Mesenchymal stem cell (in vitro differentiated cells and primary cell): ENCODE measurements around the gene CPLX3.

Source experiments
- DNase-seq: peaks from one replicate; pipeline ENCODE4 v3.0.0-alpha.2; 2013
- H2AFZ ChIP-seq: one replicate; pipeline ENCODE4 v1.6.1; 2013; ENCODE audit warnings: low read depth, mild to moderate bottlenecking, control low read depth, inconsistent platforms, low read length, moderate library complexity
- H2AK5ac ChIP-seq: 2 replicates; pipeline ENCODE4 v1.6.1; 2013; ENCODE audit warnings: low read length, moderate library complexity, mild to moderate bottlenecking, inconsistent platforms; ENCODE audit not compliant: severe bottlenecking
- H2BK120ac ChIP-seq: one replicate; pipeline ENCODE4 v1.6.1; 2013; ENCODE audit warnings: low read depth, mild to moderate bottlenecking, inconsistent platforms, low read length, moderate library complexity
- H2BK12ac ChIP-seq, 2 experiments: one replicate each; pipeline ENCODE4 v1.6.1; 2013; ENCODE audit warnings: inconsistent platforms in 2 of 2, low read length in 2 of 2, mild to moderate bottlenecking in 2 of 2, moderate library complexity in 2 of 2, control low read depth in 1 of 2
- H2BK15ac ChIP-seq: one replicate; pipeline ENCODE4 v1.6.1; 2013; ENCODE audit warnings: mild to moderate bottlenecking, low read depth, inconsistent platforms; ENCODE audit not compliant: poor library complexity, severe bottlenecking
- H2BK5ac ChIP-seq: 2 replicates; pipeline ENCODE4 v1.6.1; 2013; ENCODE audit warnings: low read depth, mild to moderate bottlenecking, low read length, control low read depth, inconsistent platforms; ENCODE audit not compliant: poor library complexity, severe bottlenecking
- H3K14ac ChIP-seq, 2 experiments: one replicate each; pipeline ENCODE4 v1.6.1; 2013; ENCODE audit warnings: inconsistent platforms in 2 of 2, low read length in 2 of 2, control low read depth in 1 of 2, mild to moderate bottlenecking in 1 of 2, moderate library complexity in 1 of 2
- H3K18ac ChIP-seq, 2 experiments: one replicate each; pipeline ENCODE4 v1.6.1; 2013; ENCODE audit warnings: inconsistent platforms in 2 of 2, low read length in 2 of 2, control low read depth in 1 of 2, low read depth in 1 of 2, mild to moderate bottlenecking in 1 of 2
- H3K23ac ChIP-seq, 2 experiments: one replicate each; pipeline ENCODE4 v1.6.1; 2013; ENCODE audit warnings: inconsistent platforms in 2 of 2, low read length in 2 of 2, mild to moderate bottlenecking in 2 of 2, moderate library complexity in 2 of 2, control low read depth in 1 of 2
- H3K27ac ChIP-seq: 2 replicates; pipeline ENCODE4 v1.5.1; 2013; ENCODE audit warnings: mild to moderate bottlenecking, moderate library complexity, low read length, control low read depth, inconsistent platforms; ENCODE audit not compliant: poor library complexity, severe bottlenecking
- H3K27me3 ChIP-seq, 2 experiments: 2 replicates each; pipeline versions ENCODE4 v1.6.1 to v1.7.0; 2013; ENCODE audit warnings: low read length in 2 of 2, mild to moderate bottlenecking in 2 of 2, moderate library complexity in 2 of 2, control low read depth in 1 of 2, inconsistent platforms in 1 of 2; ENCODE audit not compliant: control insufficient read depth in 1 of 2, insufficient read depth in 1 of 2
- H3K36me3 ChIP-seq, 2 experiments: 2 replicates each; pipeline versions ENCODE4 v1.6.1 to v1.7.0; 2013; ENCODE audit warnings: low read length in 2 of 2, control low read depth in 1 of 2, inconsistent platforms in 1 of 2, low read depth in 1 of 2, mild to moderate bottlenecking in 1 of 2; ENCODE audit not compliant: insufficient read depth in 2 of 2, control insufficient read depth in 1 of 2
- H3K4ac ChIP-seq, 2 experiments: one replicate each; pipeline ENCODE4 v1.6.1; 2013; ENCODE audit warnings: inconsistent platforms in 2 of 2, low read length in 2 of 2, mild to moderate bottlenecking in 2 of 2, moderate library complexity in 2 of 2, control low read depth in 1 of 2, low read depth in 1 of 2
- H3K4me1 ChIP-seq: 2 replicates; pipeline ENCODE4 v1.6.1; 2013; ENCODE audit warnings: low read depth, low read length, control low read depth; ENCODE audit not compliant: control insufficient read depth, insufficient read depth
- H3K4me2 ChIP-seq: 2 replicates; pipeline ENCODE4 v1.6.1; 2013; ENCODE audit warnings: low read length, mild to moderate bottlenecking, inconsistent platforms; ENCODE audit not compliant: poor library complexity, severe bottlenecking
- H3K4me3 ChIP-seq, 2 experiments: 2 replicates each; pipeline versions ENCODE4 v1.5.1 to v1.7.0; 2013; ENCODE audit warnings: low read length in 2 of 2, mild to moderate bottlenecking in 2 of 2, control low read depth in 1 of 2, low read depth in 1 of 2; ENCODE audit not compliant: insufficient read depth in 1 of 2
- H3K79me1 ChIP-seq: replicated peaks from 2 replicates; pipeline ENCODE4 v1.6.1; 2013; ENCODE audit warnings: mild to moderate bottlenecking, control low read depth, low read length, inconsistent platforms; ENCODE audit not compliant: poor library complexity, severe bottlenecking
- H3K9ac ChIP-seq: 2 replicates; pipeline ENCODE4 v1.7.0; 2013; ENCODE audit warnings: mild to moderate bottlenecking, low read length, moderate library complexity
- H3K9me3 ChIP-seq: 2 replicates; pipeline ENCODE4 v1.7.0; 2013; ENCODE audit warnings: mild to moderate bottlenecking, low read length; ENCODE audit not compliant: control insufficient read depth
- H4K8ac ChIP-seq: one replicate; pipeline ENCODE4 v1.6.1; 2013; ENCODE audit warnings: inconsistent platforms, mild to moderate bottlenecking, low read length, moderate library complexity
- H4K91ac ChIP-seq: one replicate; pipeline ENCODE4 v1.6.1; 2013; ENCODE audit warnings: mild to moderate bottlenecking, low read length, inconsistent platforms
- WGBS: methylation state at CpG from one replicate; pipeline ENCODE4 v1.1.7; 2013; ENCODE audit warnings: mixed read lengths; 5-methylcytosine and 5-hydroxymethylcytosine counted together

CPLX3 gene

DNA sequence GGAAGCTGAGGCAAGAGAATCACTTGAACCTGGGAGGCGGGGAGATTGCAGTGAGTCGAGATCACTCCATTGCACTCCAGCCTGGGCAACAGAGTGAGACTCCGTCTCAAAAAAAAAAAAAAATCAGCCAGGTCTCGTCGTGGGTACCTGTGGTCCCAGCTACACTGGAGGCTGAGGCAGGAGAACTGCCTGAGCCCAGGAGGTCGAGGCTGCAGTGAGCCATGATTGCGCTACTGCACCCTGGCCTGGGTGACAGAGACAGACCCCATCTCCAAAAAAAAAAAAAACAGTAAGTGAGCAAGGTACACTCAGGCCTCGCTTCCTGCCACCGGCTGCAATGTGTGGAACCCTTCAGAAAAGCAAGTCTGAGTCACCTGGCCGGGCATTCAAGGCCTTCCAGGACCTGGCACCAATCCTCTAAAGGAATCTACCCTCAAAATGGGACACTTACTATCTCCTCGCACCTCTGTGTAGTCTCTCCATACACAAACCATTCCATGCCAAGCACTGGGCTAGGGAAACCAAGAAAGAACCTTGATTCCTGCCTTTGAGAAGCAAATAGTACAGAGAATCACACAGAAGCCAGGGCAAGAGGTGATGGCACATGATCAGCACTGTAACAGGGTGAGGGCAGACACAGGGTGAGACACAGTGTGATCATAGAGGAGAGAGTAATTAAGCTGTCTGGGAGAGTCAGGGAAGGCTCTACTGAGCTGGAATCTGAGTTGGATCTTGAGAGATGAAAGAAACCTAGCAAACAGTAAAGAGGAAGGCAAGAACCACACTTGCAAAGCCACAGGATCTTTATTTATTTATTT, 37.0 kb downstream of the CPLX3 start:
- no peak overlapping the region for H2BK12ac ChIP-seq
- no peak overlapping the region for H3K18ac ChIP-seq
- H3K23ac ChIP-seq: peak overlapping the region in 1 of 2 experiments; percentile 91
- no peak overlapping the region for H3K4me2 ChIP-seq
- peak overlapping the region in 1 of 2 experiments; percentile 44 for H3K14ac ChIP-seq
- no peak overlapping the region for H2AK5ac ChIP-seq
- peak overlapping the region; percentile 36 for H3K9ac ChIP-seq
- WGBS: 84% methylated on average over 11 of the region's 11 CpGs
- no peak overlapping the region for H2AFZ ChIP-seq
- no peak overlapping the region for H3K4me3 ChIP-seq
- H2BK120ac ChIP-seq: no peak overlapping the region
- H4K91ac ChIP-seq: no peak overlapping the region
- H3K4me1 ChIP-seq: peaks cover 33% of the 10 kb centered on the region
- peaks cover 15% of the 10 kb centered on the region for H3K79me1 ChIP-seq
- H3K27ac ChIP-seq: no peak overlapping the region
- H3K27me3 ChIP-seq: no peaks in the 10 kb centered on the region
- peak; percentile 14 for DNase-seq
- no peaks in the 10 kb centered on the region for H3K9me3 ChIP-seq
- no peak overlapping the region for H2BK15ac ChIP-seq
- peaks cover 6 to 9% of the 10 kb centered on the region in 2 experiments for H3K36me3 ChIP-seq
- no peak overlapping the region for H3K4ac ChIP-seq
- H2BK5ac ChIP-seq: no peak overlapping the region
- H4K8ac ChIP-seq: no peak overlapping the region

DNA sequence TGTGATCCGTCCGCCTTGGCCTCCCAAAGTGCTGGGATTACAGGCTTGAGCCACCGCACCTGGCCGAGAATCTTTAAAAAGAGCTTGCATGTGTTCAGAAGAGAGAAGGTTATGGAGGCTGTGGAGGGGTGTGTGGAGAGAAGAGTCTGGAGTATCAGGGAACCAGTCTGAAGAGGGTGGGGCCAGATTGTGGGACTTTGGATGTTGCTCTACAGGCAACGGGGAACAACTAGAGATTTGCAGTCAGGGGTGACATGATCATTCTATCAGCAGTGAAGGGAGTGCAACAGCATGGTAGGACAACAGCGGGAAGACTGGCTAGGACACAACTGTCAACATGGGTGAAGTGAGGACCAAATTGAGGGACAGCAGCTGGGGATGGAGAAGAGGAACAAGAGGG, 37.9 kb downstream of the CPLX3 start:
- Histone ChIP-seq H3K23ac (no peak overlapping the region), H3K9ac (no peak overlapping the region), H3K79me1 (peaks cover 14% of the 10 kb centered on the region), H3K27ac (no peak overlapping the region), H3K9me3 (no peaks in the 10 kb centered on the region), H4K8ac (no peak overlapping the region), H4K91ac (no peak overlapping the region), H2BK12ac (peak overlapping the region in 1 of 2 experiments; percentile 2), H3K36me3 (peaks cover 6 to 9% of the 10 kb centered on the region in 2 experiments), H3K14ac (no peak overlapping the region), H2BK5ac (no peak overlapping the region), H2BK120ac (no peak overlapping the region), H3K4ac (no peak overlapping the region), H2AFZ (no peak overlapping the region), H3K27me3 (no peaks in the 10 kb centered on the region), H3K4me1 (peaks cover 35% of the 10 kb centered on the region), H3K4me3 (no peak overlapping the region), H2BK15ac (no peak overlapping the region), H3K4me2 (no peak overlapping the region), H2AK5ac (peak overlapping the region; percentile 13), H3K18ac (no peak overlapping the region)
- 78% methylated on average over 6 of the region's 6 CpGs for WGBS
- no peak for DNase-seq

DNA sequence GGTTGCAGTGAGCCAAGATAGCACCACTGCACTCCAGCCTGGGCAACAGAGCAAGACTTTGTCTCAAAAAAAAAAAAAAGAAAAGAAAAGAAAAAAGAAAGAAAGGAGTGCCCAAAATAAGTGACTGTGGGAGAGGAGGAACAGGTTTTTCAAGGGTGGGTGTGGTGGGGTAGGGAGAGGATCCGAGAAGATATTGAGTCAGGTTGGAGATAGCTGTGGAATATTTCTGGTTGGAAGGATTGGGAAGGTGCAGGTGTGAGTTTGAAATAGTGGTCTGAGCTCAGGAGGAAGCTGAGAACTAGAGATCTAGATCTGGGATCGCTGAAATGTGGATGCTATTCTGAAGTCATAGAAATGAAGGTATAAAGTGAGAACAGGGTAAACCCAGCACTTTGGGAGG, 38.9 kb downstream of the CPLX3 start:
- no peak overlapping the region for H3K9ac ChIP-seq
- no peak overlapping the region for H4K8ac ChIP-seq
- H2BK120ac ChIP-seq: no peak overlapping the region
- H3K18ac ChIP-seq: no peak overlapping the region
- 96% methylated on average over 2 of the region's 2 CpGs for WGBS
- H3K9me3 ChIP-seq: no peaks in the 10 kb centered on the region
- peaks cover 9% of the 10 kb centered on the region in 2 experiments for H3K36me3 ChIP-seq
- peaks cover 35% of the 10 kb centered on the region for H3K4me1 ChIP-seq
- no peak overlapping the region for H2BK15ac ChIP-seq
- no peak overlapping the region for H3K4me3 ChIP-seq
- H3K27ac ChIP-seq: no peak overlapping the region
- no peak overlapping the region for H2BK12ac ChIP-seq
- H4K91ac ChIP-seq: no peak overlapping the region
- H3K4ac ChIP-seq: no peak overlapping the region
- H3K27me3 ChIP-seq: no peaks in the 10 kb centered on the region
- no peak overlapping the region for H3K4me2 ChIP-seq
- no peak overlapping the region for H2BK5ac ChIP-seq
- no peak overlapping the region for H2AFZ ChIP-seq
- no peak overlapping the region for H3K14ac ChIP-seq
- H3K23ac ChIP-seq: no peak overlapping the region
- H3K79me1 ChIP-seq: peaks cover 10% of the 10 kb centered on the region
- DNase-seq: no peak
- peak overlapping the region; percentile 90 for H2AK5ac ChIP-seq

DNA sequence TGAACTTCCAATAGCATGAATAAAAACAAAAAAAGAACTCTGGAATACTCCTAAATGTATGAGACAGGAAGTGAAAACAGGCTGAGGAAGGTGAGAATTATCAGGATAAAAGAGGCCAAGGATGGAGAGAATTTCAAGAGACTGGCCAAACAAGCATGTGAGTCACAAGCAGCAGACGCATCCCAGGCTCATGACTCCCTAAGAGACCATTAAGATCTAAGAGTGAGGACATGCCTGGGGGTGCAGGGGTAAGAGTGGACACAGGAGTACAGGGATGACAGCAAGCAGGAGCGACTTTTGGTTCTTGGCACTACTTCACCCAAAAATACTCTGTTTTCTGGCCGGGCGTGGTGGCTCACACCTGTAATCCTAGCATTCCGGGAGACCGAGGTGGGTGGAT, 39.7 kb downstream of the CPLX3 start:
- no peak overlapping the region for H2BK12ac ChIP-seq
- H2AK5ac ChIP-seq: peak overlapping the region; percentile 3
- no peak overlapping the region for H2BK120ac ChIP-seq
- H3K27ac ChIP-seq: peak overlapping the region; percentile 64
- no peak overlapping the region for H4K91ac ChIP-seq
- no peak overlapping the region for H4K8ac ChIP-seq
- peaks cover 38% of the 10 kb centered on the region for H3K4me1 ChIP-seq
- H3K18ac ChIP-seq: no peak overlapping the region
- no peak overlapping the region for H2BK15ac ChIP-seq
- peaks cover 9 to 14% of the 10 kb centered on the region in 2 experiments for H3K36me3 ChIP-seq
- 74% methylated on average over 6 of the region's 6 CpGs for WGBS
- H3K27me3 ChIP-seq: no peaks in the 10 kb centered on the region
- DNase-seq: peak; percentile 78
- no peak overlapping the region for H3K4me2 ChIP-seq
- no peak overlapping the region for H3K4ac ChIP-seq
- H3K23ac ChIP-seq: no peak overlapping the region
- no peak overlapping the region for H3K4me3 ChIP-seq
- H3K9ac ChIP-seq: peak overlapping the region; percentile 61
- no peaks in the 10 kb centered on the region for H3K9me3 ChIP-seq
- no peak overlapping the region for H2AFZ ChIP-seq
- H3K79me1 ChIP-seq: peaks cover 10% of the 10 kb centered on the region
- H3K14ac ChIP-seq: no peak overlapping the region
- no peak overlapping the region for H2BK5ac ChIP-seq
